Erythroblast (primary cell): ENCODE results near the gene ZNF827.
A peak's percentile ranks its signal among the peaks of the same experiment; 100 is the strongest.

ENCODE experiments used
- DNase-seq, 2 experiments: peaks; one replicate each; lab custom pipeline; 2025; lab: John Stamatoyannopoulos, UW
- GATA1 ChIP-seq: IDR thresholded peaks from 2 replicates; pipeline ENCODE4 v1.6.1; 2011; ENCODE audit warnings: low read depth, mild to moderate bottlenecking, control low read depth, low read length, moderate library complexity
- POLR2A ChIP-seq: IDR thresholded peaks from 2 replicates; pipeline ENCODE4 v1.6.1; 2011; ENCODE audit warnings: mild to moderate bottlenecking, low read length

ZNF827 gene

GRCh38 chr4:145786261-145786660 lies 152.4 kb downstream of the ZNF827 start:
- TF ChIP-seq GATA1 (no peak), POLR2A (no peak)
- DNase-seq: no peak

GRCh38 chr4:145785391-145786008 lies 153.1 kb downstream of the ZNF827 start:
- no peak for TF ChIP-seq GATA1
- TF ChIP-seq POLR2A: no peak
- DNase-seq: no peak

GRCh38 chr4:145784036-145784435 lies 154.6 kb downstream of the ZNF827 start:
- no peak for DNase-seq
- no peak for TF ChIP-seq POLR2A
- TF ChIP-seq GATA1: no peak

GRCh38 chr4:145782756-145783155 lies 155.9 kb downstream of the ZNF827 start:
- no peak for DNase-seq
- TF ChIP-seq POLR2A (no peak), GATA1 (no peak)

GRCh38 chr4:145781351-145781750 lies 157.3 kb downstream of the ZNF827 start:
- TF ChIP-seq GATA1 (no peak), POLR2A (no peak)
- DNase-seq: no peak

- TF ChIP-seq GATA1 (no peak), POLR2A (no peak)
- DNase-seq: no peak
These were observed 159.3 kb downstream of the ZNF827 start for GRCh38 chr4:145779319-145779801.

- DNase-seq: peak; percentile 22 to 65
- no peak for TF ChIP-seq POLR2A
- TF ChIP-seq GATA1: no peak
These were observed 162.4 kb downstream of the ZNF827 start for GRCh38 chr4:145776208-145776607.

- no peak for TF ChIP-seq GATA1
- TF ChIP-seq POLR2A: no peak
- no peak for DNase-seq
These were observed 163.2 kb downstream of the ZNF827 start for GRCh38 chr4:145775406-145775805.

- no peak for TF ChIP-seq POLR2A
- TF ChIP-seq GATA1: no peak
- no peak for DNase-seq
These were observed 164.2 kb downstream of the ZNF827 start for GRCh38 chr4:145774473-145774872.

- TF ChIP-seq GATA1: no peak
- TF ChIP-seq POLR2A: no peak
- DNase-seq: no peak
These were observed 164.9 kb downstream of the ZNF827 start for GRCh38 chr4:145773581-145774234.

- DNase-seq: no peak
- TF ChIP-seq POLR2A (no peak), GATA1 (no peak)
These were observed 166.3 kb downstream of the ZNF827 start for GRCh38 chr4:145772347-145772746.

GRCh38 chr4:145770124-145770523 lies 168.5 kb downstream of the ZNF827 start:
- no peak for TF ChIP-seq POLR2A
- TF ChIP-seq GATA1: no peak
- DNase-seq: peak in 1 of 2 experiments; percentile 2

GRCh38 chr4:145769450-145770037 lies 169.1 kb downstream of the ZNF827 start:
- no peak for DNase-seq
- no peak for TF ChIP-seq POLR2A

- DNase-seq: no peak
- TF ChIP-seq GATA1: no peak
- TF ChIP-seq POLR2A: no peak
These were observed 172.3 kb downstream of the ZNF827 start for GRCh38 chr4:145766273-145766672.
